CD14-positive monocyte (primary cell): Measurements from ENCODE around the gene KIR2DL3. TPM values are rescaled to one million over a fixed set of nuclear protein-coding genes. Genes with fewer than 3 reads are reported as not detected.
A peak's percentile ranks its signal among the peaks of the same experiment; 100 is the strongest.

ENCODE experiments used
- DNase-seq, 3 donors: peaks; one replicate each; pipeline ENCODE4 v3.0.0-alpha.2; 2011 to 2022
- H2AFZ ChIP-seq: 2 replicates; pipeline ENCODE4 v1.6.0; 2012; ENCODE audit warnings: mild to moderate bottlenecking, low read depth, low read length, inconsistent platforms; ENCODE audit not compliant: insufficient read depth, poor library complexity, severe bottlenecking
- H3K27ac ChIP-seq, 2 donors: 1 replicate in 1 of 2; 2 replicates in 1 of 2; pipeline ENCODE4 v1.5.1; 2012 to 2013; ENCODE audit warnings: low read length in 2 of 2, control low read depth in 1 of 2, inconsistent platforms in 1 of 2, low read depth in 1 of 2, mild to moderate bottlenecking in 1 of 2
- H3K27me3 ChIP-seq, 2 donors: one replicate each; pipeline versions ENCODE4 v1.6.0 to v1.6.1; 2011 to 2013; ENCODE audit warnings: low read length in 2 of 2; ENCODE audit not compliant: control insufficient read depth in 2 of 2, insufficient read depth in 2 of 2
- H3K36me3 ChIP-seq, 2 donors: replicated peaks in 1 of 2; 1 replicate in 1 of 2; 2 replicates in 1 of 2; pipeline versions ENCODE4 v1.5.1 to v1.6.1; 2012 to 2013; ENCODE audit warnings: low read length in 2 of 2, control low read depth in 1 of 2, inconsistent platforms in 1 of 2, mild to moderate bottlenecking in 1 of 2; ENCODE audit not compliant: insufficient read depth in 2 of 2, control insufficient read depth in 1 of 2
- H3K4me1 ChIP-seq, 2 donors: 1 replicate in 1 of 2; 2 replicates in 1 of 2; pipeline versions ENCODE4 v1.5.1 to v1.6.1; 2012 to 2013; ENCODE audit warnings: low read length in 2 of 2, control low read depth in 1 of 2, inconsistent platforms in 1 of 2, mild to moderate bottlenecking in 1 of 2, moderate library complexity in 1 of 2; ENCODE audit not compliant: insufficient read depth in 2 of 2, control insufficient read depth in 1 of 2
- H3K4me2 ChIP-seq: replicated peaks from 2 replicates; pipeline ENCODE3; 2012; ENCODE audit warnings: low read length, moderate library complexity, mild to moderate bottlenecking; ENCODE audit not compliant: poor library complexity, severe bottlenecking; ENCODE audit errors: extremely low read depth
- H3K4me3 ChIP-seq, 3 experiments: fragments of 200-600 bp in 1 of 3; sonication (generic) in 1 of 3; replicated peaks in 1 of 3; 1 replicate in 2 of 3; 2 replicates in 1 of 3; pipeline ENCODE4 v1.5.1; 2011 to 2013; ENCODE audit warnings: low read length in 3 of 3, mild to moderate bottlenecking in 3 of 3, control low read depth in 2 of 3, low read depth in 2 of 3, inconsistent platforms in 1 of 3, moderate library complexity in 1 of 3
- H3K79me2 ChIP-seq: 2 replicates; pipeline ENCODE4 v1.6.0; 2012; ENCODE audit warnings: mild to moderate bottlenecking, control low read depth, inconsistent platforms, low read length, moderate library complexity; ENCODE audit not compliant: insufficient read depth
- H3K9ac ChIP-seq: 2 replicates; pipeline ENCODE4 v1.6.0; 2017; ENCODE audit warnings: low read length, mild to moderate bottlenecking; ENCODE audit not compliant: insufficient read depth, poor library complexity, severe bottlenecking
- H3K9me3 ChIP-seq, 2 donors: replicated peaks in 1 of 2; 1 replicate in 1 of 2; 2 replicates in 1 of 2; pipeline versions ENCODE4 v1.5.1 to v1.6.1; 2012 to 2013; ENCODE audit warnings: low read length in 2 of 2, control low read depth in 1 of 2; ENCODE audit not compliant: control insufficient read depth in 1 of 2, insufficient read depth in 1 of 2
- H4K20me1 ChIP-seq: 2 replicates; pipeline ENCODE4 v1.6.0; 2012; ENCODE audit warnings: mild to moderate bottlenecking, low read length, control low read depth, moderate library complexity; ENCODE audit not compliant: insufficient read depth
- H3K27ac Mint-ChIP-seq, 7 donors: one replicate each; pipeline ENCODE4 v1.8.0; 2020; ENCODE audit warnings: mild to moderate bottlenecking in 7 of 7, mixed read lengths in 7 of 7, moderate library complexity in 6 of 7, inconsistent platforms in 2 of 7
- H3K27me3 Mint-ChIP-seq, 3 donors: one replicate each; pipeline ENCODE4 v1.8.0; 2021 to 2022; ENCODE audit warnings: low read depth in 3 of 3, mild to moderate bottlenecking in 3 of 3, mixed read lengths in 3 of 3, moderate library complexity in 3 of 3, inconsistent platforms in 1 of 3
- H3K36me3 Mint-ChIP-seq, 2 donors: one replicate each; pipeline ENCODE4 v1.8.0; 2020; ENCODE audit warnings: mixed read lengths in 2 of 2, inconsistent platforms in 1 of 2, mild to moderate bottlenecking in 1 of 2
- H3K4me1 Mint-ChIP-seq: one replicate; pipeline ENCODE4 v1.8.0; 2020; ENCODE audit warnings: mild to moderate bottlenecking, mixed read lengths
- H3K4me3 Mint-ChIP-seq, 2 donors: one replicate each; pipeline ENCODE4 v1.8.0; 2020; ENCODE audit warnings: mild to moderate bottlenecking in 2 of 2, mixed read lengths in 2 of 2, moderate library complexity in 1 of 2
- H3K9me3 Mint-ChIP-seq, 7 donors: one replicate each; pipeline ENCODE4 v1.8.0; 2020 to 2022; ENCODE audit warnings: mixed read lengths in 7 of 7, mild to moderate bottlenecking in 6 of 7, moderate library complexity in 6 of 7, inconsistent platforms in 2 of 7
- WGBS: methylation state at CpG from one replicate; pipeline ENCODE4 v1.1.5; 2013; ENCODE audit warnings: missing lambda C conversion rate; ENCODE audit not compliant: insufficient coverage; 5-methylcytosine and 5-hydroxymethylcytosine counted together
- intact Hi-C, 2 donors: fragments of 100-400 bp; cut with micrococcal nuclease; formaldehyde crosslinking; loops; one replicate each; pipeline versions ENCODE4 v1.15.0 to v1.15.1; 2023
- polyA plus RNA-seq, 3 donors: library from polyadenylated mRNA; depleted of rRNA in 1 of 3; unstranded in 2 of 3; stranded (reverse) in 1 of 3; fragments of 300-500 nt in 2 of 3; fragments of >200 nt in 1 of 3; fragmentation: Illumina TruSeq in 2 of 3; gene quantifications; 1 replicate in 2 of 3; 2 replicates in 1 of 3; pipeline ENCODE4 v1.2.3, GENCODE V29; 2012 to 2021
- TF ChIP-seq, protein P1 (sequence below): fragments of 200-600 bp; IDR thresholded peaks from one replicate; pipeline ENCODE4 v1.8.0; 2022; ENCODE audit warnings: antibody characterized with exemption, mild to moderate bottlenecking

The KIR2DL3 gene
- polyA plus RNA-seq, 3 donors = 0.07 TPM; not detected in 2

DNA sequence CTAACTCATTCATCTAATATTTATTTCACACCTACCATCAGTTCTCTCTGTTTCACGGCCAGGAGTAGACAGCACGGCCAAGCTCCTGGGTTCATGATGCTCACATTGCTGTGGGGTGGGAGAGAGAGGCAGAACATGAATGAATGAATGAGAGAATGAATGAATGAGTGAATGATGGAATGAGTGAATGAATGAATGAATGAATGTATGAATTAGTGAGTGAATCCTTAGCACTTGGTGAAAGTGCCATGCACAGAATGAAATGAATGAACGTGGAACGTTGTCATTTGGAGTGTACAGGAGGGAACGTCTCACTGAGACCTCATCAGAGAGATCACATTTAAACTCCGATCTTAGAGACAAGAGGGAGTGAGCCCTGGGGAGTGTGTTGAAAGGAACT lies 53.2 kb downstream of the KIR2DL3 start:
- Histone ChIP-seq H3K4me1 (peaks cover 30 to 40% of the 10 kb centered on the region in 2 donors), H3K27ac (no peak overlapping the region), H2AFZ (no peak overlapping the region), H3K4me2 (no peak overlapping the region), H3K4me3 (no peak overlapping the region), H3K79me2 (no peaks in the 10 kb centered on the region), H4K20me1 (no peaks in the 10 kb centered on the region), H3K27me3 (no peaks in the 10 kb centered on the region), H3K9ac (no peak overlapping the region), H3K36me3 (no peaks in the 10 kb centered on the region), H3K9me3 (no peaks in the 10 kb centered on the region)
- peaks cover 0 to 4% of the 10 kb centered on the region in 2 donors for H3K36me3 Mint-ChIP-seq
- peaks cover 0 to 4% (median 3%) of the 10 kb centered on the region in 3 donors for H3K27me3 Mint-ChIP-seq
- H3K9me3 Mint-ChIP-seq = peaks cover 0 to 6% (median 0%) of the 10 kb centered on the region in 7 donors
- intact Hi-C loops = loop anchor here in 1 of 2 donors (10.0 kb wide), 1 partner anchor 83 kb away; the partner anchor contains the start of gene FCAR
- TF ChIP-seq, protein P1, sequence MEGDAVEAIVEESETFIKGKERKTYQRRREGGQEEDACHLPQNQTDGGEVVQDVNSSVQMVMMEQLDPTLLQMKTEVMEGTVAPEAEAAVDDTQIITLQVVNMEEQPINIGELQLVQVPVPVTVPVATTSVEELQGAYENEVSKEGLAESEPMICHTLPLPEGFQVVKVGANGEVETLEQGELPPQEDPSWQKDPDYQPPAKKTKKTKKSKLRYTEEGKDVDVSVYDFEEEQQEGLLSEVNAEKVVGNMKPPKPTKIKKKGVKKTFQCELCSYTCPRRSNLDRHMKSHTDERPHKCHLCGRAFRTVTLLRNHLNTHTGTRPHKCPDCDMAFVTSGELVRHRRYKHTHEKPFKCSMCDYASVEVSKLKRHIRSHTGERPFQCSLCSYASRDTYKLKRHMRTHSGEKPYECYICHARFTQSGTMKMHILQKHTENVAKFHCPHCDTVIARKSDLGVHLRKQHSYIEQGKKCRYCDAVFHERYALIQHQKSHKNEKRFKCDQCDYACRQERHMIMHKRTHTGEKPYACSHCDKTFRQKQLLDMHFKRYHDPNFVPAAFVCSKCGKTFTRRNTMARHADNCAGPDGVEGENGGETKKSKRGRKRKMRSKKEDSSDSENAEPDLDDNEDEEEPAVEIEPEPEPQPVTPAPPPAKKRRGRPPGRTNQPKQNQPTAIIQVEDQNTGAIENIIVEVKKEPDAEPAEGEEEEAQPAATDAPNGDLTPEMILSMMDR = no peak
- peak overlapping the region in 2 of 7 donors; percentile 19 to 54 for H3K27ac Mint-ChIP-seq
- DNase-seq = no peak
- H3K4me3 Mint-ChIP-seq = no peak overlapping the region
- H3K4me1 Mint-ChIP-seq = peaks cover 32% of the 10 kb centered on the region
- 100% methylated on average over 4 of the region's 6 CpGs for WGBS

DNA sequence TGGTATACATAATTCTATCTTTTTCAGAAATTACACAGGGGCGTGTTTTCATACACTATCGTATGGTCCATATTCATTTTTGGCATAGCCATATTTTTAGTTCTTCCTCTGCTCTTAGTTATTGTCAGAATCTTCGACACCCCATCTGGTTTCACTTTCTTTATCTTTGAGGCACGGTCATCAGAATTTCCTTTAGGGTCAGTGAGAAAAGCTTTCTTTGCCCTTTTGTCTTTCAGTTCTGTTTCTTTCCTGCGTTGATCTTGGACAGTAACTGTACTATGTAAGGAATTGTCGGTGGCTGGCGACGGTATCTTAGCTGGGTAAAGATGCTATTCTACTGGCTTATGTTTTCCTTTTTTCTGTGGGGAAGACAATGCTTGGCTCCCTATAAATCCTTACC lies 54.5 kb downstream of the KIR2DL3 start:
- intact Hi-C loops = loop anchor here in 1 of 2 donors (10.0 kb wide), 1 partner anchor 82 kb away; the partner anchor contains the start of gene FCAR

More for the DNA sequence above, 54.5 kb downstream of the KIR2DL3 start:
- Histone ChIP-seq H3K9ac (peak overlapping the region; percentile 57), H3K4me2 (peak overlapping the region; percentile 68), H3K4me1 (peaks cover 30 to 32% of the 10 kb centered on the region in 2 donors), H4K20me1 (no peaks in the 10 kb centered on the region), H3K36me3 (no peaks in the 10 kb centered on the region), H3K27me3 (no peaks in the 10 kb centered on the region), H3K4me3 (peak overlapping the region; percentile 44 to 73 (median 71)), H3K79me2 (no peaks in the 10 kb centered on the region), H3K9me3 (no peaks in the 10 kb centered on the region), H3K27ac (peak overlapping the region in 1 of 2 donors; percentile 81), H2AFZ (peak overlapping the region; percentile 64)
- Mint-ChIP-seq H3K4me1 (peaks cover 24% of the 10 kb centered on the region), H3K36me3 (peaks cover 0 to 4% of the 10 kb centered on the region in 2 donors), H3K27me3 (peaks cover 0 to 3% (median 1%) of the 10 kb centered on the region in 3 donors), H3K9me3 (peaks cover 0 to 5% (median 0%) of the 10 kb centered on the region in 7 donors), H3K4me3 (peak overlapping the region; percentile 71 to 86), H3K27ac (peak overlapping the region; percentile 79 to 94 (median 87))
- DNase-seq = peak; percentile 35 to 69 (median 69)
- WGBS = 0% methylated on average over 4 of the region's 8 CpGs
- TF ChIP-seq, protein P1 = no peak
